Measurements from ENCODE around the gene EML5. TPM values are rescaled to one million over a fixed set of nuclear protein-coding genes. Genes with fewer than 3 reads are reported as not detected.
A peak's percentile ranks its signal among the peaks of the same experiment; 100 is the strongest.

The EML5 gene
- total and polyA plus RNA-seq, 2 donors (not counting 1 experiment from before 2014, with no cell fraction given): 0.10 to 0.66 TPM

- no peak overlapping the region for H3K27ac ChIP-seq (ENCODE audit: insufficient read depth, low read length)
- H3K9me3 ChIP-seq (ENCODE audit: control insufficient read depth, insufficient read depth, low read depth, low read length): no peaks in the 10 kb centered on the region
- no peaks in the 10 kb centered on the region for H3K36me3 ChIP-seq (ENCODE audit: control insufficient read depth, insufficient read depth, low read length)
- H3K27me3 ChIP-seq (ENCODE audit: control insufficient read depth, insufficient read depth, low read length): no peaks in the 10 kb centered on the region
- no peak for TF ChIP-seq CTCF (conservative IDR thresholded peaks at IDR 0.05 in 1 of 2, IDR thresholded peaks at IDR 0.05 in 1 of 2; ENCODE audit: low read depth in 1 of 2, low read length in 2 of 2)
- no peak for TF ChIP-seq EZH2 (IDR thresholded peaks at IDR 0.05; ENCODE audit: low read length, missing control alignments)
- no peak overlapping the region for H3K9ac ChIP-seq (ENCODE audit: insufficient read depth, low read length)
- DNase-seq (ENCODE audit: low read depth in 2 of 2): no peak
- no peak overlapping the region for H3K4me3 ChIP-seq (replicated peaks in 1 of 4; ENCODE audit: control extremely low read depth in 1 of 4, insufficient read depth in 1 of 4, low read depth in 3 of 4, low read length in 4 of 4)
- H3K79me2 ChIP-seq (ENCODE audit: control insufficient read depth, insufficient read depth, low read length): no peaks in the 10 kb centered on the region
- no peak overlapping the region for H2AFZ ChIP-seq (ENCODE audit: low read length)
- H4K20me1 ChIP-seq (ENCODE audit: control insufficient read depth, extremely low read depth, insufficient read depth, low read length): no peaks in the 10 kb centered on the region
- H3K4me2 ChIP-seq (ENCODE audit: extremely low read depth, insufficient read depth, low read length): no peak overlapping the region
- H3K4me1 ChIP-seq (ENCODE audit: control insufficient read depth, extremely low read depth, insufficient read depth, low read length): no peaks in the 10 kb centered on the region
These were observed 109.6 kb downstream of the EML5 start for GRCh38 chr14:88683119-88683518.

GRCh38 chr14:88682495-88683114 lies 110.1 kb downstream of the EML5 start:
- Histone ChIP-seq H4K20me1 (ENCODE audit: control insufficient read depth, extremely low read depth, insufficient read depth, low read length) (no peaks in the 10 kb centered on the region), H3K4me2 (ENCODE audit: extremely low read depth, insufficient read depth, low read length) (no peak overlapping the region), H2AFZ (ENCODE audit: low read length) (peak overlapping the region; percentile 25), H3K27ac (ENCODE audit: insufficient read depth, low read length) (no peak overlapping the region), H3K79me2 (ENCODE audit: control insufficient read depth, insufficient read depth, low read length) (no peaks in the 10 kb centered on the region), H3K4me3 (replicated peaks in 1 of 4; ENCODE audit: control extremely low read depth in 1 of 4, insufficient read depth in 1 of 4, low read depth in 3 of 4, low read length in 4 of 4) (no peak overlapping the region), H3K9ac (ENCODE audit: insufficient read depth, low read length) (no peak overlapping the region), H3K36me3 (ENCODE audit: control insufficient read depth, insufficient read depth, low read length) (no peaks in the 10 kb centered on the region), H3K27me3 (ENCODE audit: control insufficient read depth, insufficient read depth, low read length) (no peaks in the 10 kb centered on the region), H3K4me1 (ENCODE audit: control insufficient read depth, extremely low read depth, insufficient read depth, low read length) (no peaks in the 10 kb centered on the region), H3K9me3 (ENCODE audit: control insufficient read depth, insufficient read depth, low read depth, low read length) (no peaks in the 10 kb centered on the region)
- no peak for DNase-seq (ENCODE audit: low read depth in 2 of 2)
- TF ChIP-seq EZH2 (IDR thresholded peaks at IDR 0.05; ENCODE audit: low read length, missing control alignments) (no peak), CTCF (conservative IDR thresholded peaks at IDR 0.05 in 1 of 2, IDR thresholded peaks at IDR 0.05 in 1 of 2; ENCODE audit: low read depth in 1 of 2, low read length in 2 of 2) (no peak)

GRCh38 chr14:88681755-88682494 lies 110.8 kb downstream of the EML5 start:
- H4K20me1 ChIP-seq (ENCODE audit: control insufficient read depth, extremely low read depth, insufficient read depth, low read length): no peaks in the 10 kb centered on the region
- H2AFZ ChIP-seq (ENCODE audit: low read length): no peak overlapping the region
- no peak overlapping the region for H3K27ac ChIP-seq (ENCODE audit: insufficient read depth, low read length)
- H3K36me3 ChIP-seq (ENCODE audit: control insufficient read depth, insufficient read depth, low read length): no peaks in the 10 kb centered on the region
- H3K9ac ChIP-seq (ENCODE audit: insufficient read depth, low read length): no peak overlapping the region
- H3K27me3 ChIP-seq (ENCODE audit: control insufficient read depth, insufficient read depth, low read length): no peaks in the 10 kb centered on the region
- H3K4me1 ChIP-seq (ENCODE audit: control insufficient read depth, extremely low read depth, insufficient read depth, low read length): no peaks in the 10 kb centered on the region
- no peak overlapping the region for H3K4me3 ChIP-seq (replicated peaks in 1 of 4; ENCODE audit: control extremely low read depth in 1 of 4, insufficient read depth in 1 of 4, low read depth in 3 of 4, low read length in 4 of 4)
- no peak for DNase-seq (ENCODE audit: low read depth in 2 of 2)
- no peaks in the 10 kb centered on the region for H3K79me2 ChIP-seq (ENCODE audit: control insufficient read depth, insufficient read depth, low read length)
- no peak for TF ChIP-seq EZH2 (IDR thresholded peaks at IDR 0.05; ENCODE audit: low read length, missing control alignments)
- no peak for TF ChIP-seq CTCF (conservative IDR thresholded peaks at IDR 0.05 in 1 of 2, IDR thresholded peaks at IDR 0.05 in 1 of 2; ENCODE audit: low read depth in 1 of 2, low read length in 2 of 2)
- H3K4me2 ChIP-seq (ENCODE audit: extremely low read depth, insufficient read depth, low read length): no peak overlapping the region
- H3K9me3 ChIP-seq (ENCODE audit: control insufficient read depth, insufficient read depth, low read depth, low read length): no peaks in the 10 kb centered on the region
